Hematopoietic multipotent progenitor cell treated with erythropoietin and hydrocortisone succinate and interleukin-3 and kit ligand, for 4 days (in vitro differentiated cells): ENCODE results near the gene ZNF423.

Source experiments
- DNase-seq: peaks from one replicate; pipeline ENCODE4 v3.0.0-alpha.2; 2015

Gene ZNF423

GRCh38 chr16:49716339-49716934 is 139.5 kb downstream of the ZNF423 start:
- DNase-seq: no peak

- DNase-seq: no peak
These were observed 142.1 kb downstream of the ZNF423 start for GRCh38 chr16:49713770-49714169.

DNA sequence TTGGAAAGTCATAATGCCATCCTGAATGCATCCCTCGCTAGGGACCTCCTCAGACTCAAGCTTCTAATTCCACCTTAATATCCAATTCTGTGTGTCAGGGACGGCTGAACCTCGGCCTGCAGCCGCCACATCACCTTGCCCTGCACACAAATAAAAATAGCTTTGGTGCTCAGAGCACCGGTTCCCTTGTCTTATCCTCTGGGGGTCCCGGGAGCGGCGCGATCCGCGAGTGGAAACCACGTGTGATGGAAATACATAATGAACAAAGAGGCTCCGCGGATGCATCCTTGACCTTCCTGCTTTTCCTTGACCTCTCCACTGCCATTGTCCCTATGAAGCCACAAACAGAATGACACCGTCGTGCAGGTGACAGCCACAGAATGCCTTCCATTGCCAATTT is 143.4 kb downstream of the ZNF423 start:
- DNase-seq: no peak

DNA sequence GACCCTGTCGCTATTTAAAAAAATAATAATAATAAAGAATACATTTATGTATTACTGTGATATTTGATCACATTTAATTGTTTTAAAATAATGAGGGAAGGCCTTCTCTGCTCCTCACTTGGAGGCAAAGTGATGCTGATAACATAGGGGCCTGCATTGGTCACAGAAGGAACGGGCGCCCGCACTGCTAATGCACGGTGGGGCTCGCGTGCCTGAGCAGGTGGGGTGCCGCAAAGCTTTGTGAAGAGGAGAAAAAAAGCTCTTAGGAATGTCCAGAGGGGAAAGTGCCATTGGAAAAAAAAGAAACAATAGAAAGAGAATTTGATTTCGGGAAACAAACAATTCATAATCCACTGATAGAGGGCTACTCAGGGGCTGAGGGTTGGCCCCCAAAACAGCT is 143.8 kb downstream of the ZNF423 start:
- no peak for DNase-seq

- DNase-seq: no peak
These were observed 146.9 kb downstream of the ZNF423 start for GRCh38 chr16:49709057-49709456.

GRCh38 chr16:49708491-49708890 is 147.4 kb downstream of the ZNF423 start:
- DNase-seq: no peak

- no peak for DNase-seq
These were observed 149.1 kb downstream of the ZNF423 start for GRCh38 chr16:49706620-49707355.

GRCh38 chr16:49704586-49705155 is 151.2 kb downstream of the ZNF423 start:
- peak; percentile 21 for DNase-seq

- DNase-seq: no peak
These were observed 152.4 kb downstream of the ZNF423 start for GRCh38 chr16:49703483-49703882.

DNA sequence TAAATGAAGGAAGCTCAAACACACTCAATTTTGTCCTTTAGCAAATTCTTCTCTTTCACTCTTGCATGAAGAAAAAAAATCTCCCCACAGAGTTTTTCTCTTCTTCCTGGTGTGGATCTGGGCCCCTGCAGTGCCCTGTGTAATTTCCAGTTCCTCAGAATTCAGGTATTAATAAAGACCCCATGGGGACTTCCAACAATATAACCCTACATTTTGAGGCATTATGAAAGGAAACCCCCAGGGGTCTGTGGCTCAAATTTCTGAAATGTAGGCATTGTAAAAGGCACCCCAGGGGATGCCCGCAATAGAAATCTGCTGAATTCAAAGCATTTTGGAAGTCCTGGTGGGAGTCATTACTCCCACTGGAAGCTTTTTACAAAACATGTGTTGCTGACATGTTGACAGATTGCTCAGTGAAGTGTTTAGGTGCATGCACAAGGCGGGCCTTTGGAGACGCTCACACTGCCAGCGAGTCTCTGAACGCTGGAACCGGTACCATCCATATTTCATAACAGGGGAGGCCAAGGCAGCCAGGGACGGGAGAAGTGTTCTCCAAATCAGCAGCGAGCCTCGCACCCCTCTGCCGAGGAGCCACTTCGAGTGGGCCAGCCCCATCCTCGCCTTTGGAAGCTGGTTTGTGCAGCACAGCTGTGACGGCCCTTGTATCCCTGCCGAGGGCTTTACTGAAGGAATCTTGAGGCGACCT is 154.0 kb downstream of the ZNF423 start:
- no peak for DNase-seq

GRCh38 chr16:49701065-49701685 is 154.7 kb downstream of the ZNF423 start:
- DNase-seq: no peak

DNA sequence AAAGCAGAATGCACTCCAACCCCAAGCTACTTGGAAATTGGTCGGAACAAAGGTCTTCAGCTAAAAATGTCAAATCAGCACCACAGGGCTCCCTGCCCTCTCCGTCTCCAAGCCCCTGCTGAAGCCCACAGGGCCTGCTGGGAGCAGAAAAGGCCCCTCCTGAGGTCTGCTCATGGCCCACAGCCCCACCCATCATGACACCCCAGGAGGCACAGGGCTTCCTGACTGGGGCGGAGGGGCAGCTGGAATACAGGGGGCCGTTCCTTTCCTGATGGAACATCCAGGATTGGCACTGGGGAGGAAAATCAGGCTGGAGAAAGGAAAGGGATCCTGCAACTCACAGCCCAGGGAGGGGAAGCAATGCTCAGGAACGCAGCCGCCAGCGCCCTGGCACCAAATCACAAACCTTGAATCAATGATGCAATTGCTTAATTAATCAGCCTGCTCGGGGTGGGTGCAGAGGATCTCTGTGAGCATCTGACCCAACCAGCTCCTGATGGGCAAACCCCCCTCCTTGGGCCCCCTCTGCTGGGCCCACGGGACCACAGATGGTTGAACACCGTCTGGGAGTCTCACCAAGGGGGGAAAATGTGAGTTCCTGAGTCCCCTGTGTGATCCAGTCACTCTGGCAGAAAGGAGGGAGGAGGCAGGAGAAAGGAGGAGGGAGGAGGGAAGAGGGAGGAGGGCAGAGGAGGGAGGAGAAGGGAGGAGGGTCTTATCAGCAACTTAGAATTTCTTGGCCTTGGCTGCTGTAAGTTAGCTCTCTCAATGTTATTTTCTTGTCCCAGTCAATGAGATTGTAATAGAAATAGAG is 155.5 kb downstream of the ZNF423 start:
- peak; percentile 9 for DNase-seq

GRCh38 chr16:49699841-49700175 is 156.1 kb downstream of the ZNF423 start:
- no peak for DNase-seq

DNA sequence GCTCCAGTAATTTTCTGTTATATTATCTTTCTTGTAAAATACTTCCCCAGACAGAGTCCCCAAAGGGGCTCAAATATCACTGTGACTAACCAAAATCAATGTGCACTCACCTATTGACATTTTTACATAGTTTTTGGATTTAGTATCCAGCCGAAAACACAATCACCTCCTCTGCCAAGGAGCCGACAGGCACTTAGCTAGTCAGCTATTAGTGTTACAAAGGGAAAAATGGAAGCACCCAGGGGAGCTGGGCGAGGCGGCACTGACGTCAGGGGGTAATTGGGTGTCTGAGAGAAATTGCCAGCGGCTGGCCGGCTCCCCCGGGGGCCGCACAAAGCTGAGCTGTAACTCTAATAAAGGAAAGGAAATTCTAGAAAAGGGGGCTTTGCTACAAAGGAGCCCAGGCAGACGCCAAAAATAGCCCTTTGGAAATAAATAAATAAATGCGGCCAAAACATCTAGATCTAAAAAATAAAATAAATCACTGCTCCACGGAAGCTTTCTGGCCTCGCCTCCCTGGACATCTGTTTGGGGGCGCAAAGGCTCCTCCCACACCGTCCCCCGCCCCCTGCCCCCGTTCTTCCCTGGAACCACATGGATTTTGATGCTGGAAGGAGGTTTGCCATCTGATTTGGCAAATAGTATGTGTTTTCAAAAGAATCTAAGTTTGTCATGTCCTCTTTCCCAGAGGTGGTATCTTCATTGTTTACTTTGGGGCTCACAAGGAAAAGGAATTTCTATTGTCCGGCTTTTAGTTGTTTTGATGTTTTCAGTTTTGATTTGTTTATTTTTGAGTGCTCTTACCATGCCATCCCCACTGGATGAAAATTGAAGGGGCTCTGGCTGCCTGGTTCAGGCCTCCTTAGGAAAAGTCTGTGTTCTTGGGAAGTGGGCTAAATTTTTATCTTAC is 156.7 kb downstream of the ZNF423 start:
- no peak for DNase-seq

DNA sequence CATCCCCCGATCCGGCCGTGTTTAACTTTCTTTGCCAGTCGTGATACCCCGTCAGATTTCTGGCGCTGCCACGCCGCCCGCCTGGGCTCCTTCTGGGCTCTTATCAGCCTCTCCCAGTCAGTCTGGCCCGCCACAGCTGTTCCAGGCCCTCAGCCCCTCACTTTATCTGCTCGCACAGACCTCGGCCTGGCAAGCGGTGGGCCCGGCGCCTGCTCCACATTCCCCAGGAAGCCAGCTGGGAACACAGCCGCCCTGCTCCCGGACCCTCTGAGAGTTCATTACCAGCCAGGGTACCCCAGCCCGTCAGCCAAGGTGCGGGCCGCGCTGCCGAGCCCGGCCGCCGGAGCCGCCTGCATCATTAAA is 157.5 kb downstream of the ZNF423 start:
- peak; percentile 94 for DNase-seq

DNA sequence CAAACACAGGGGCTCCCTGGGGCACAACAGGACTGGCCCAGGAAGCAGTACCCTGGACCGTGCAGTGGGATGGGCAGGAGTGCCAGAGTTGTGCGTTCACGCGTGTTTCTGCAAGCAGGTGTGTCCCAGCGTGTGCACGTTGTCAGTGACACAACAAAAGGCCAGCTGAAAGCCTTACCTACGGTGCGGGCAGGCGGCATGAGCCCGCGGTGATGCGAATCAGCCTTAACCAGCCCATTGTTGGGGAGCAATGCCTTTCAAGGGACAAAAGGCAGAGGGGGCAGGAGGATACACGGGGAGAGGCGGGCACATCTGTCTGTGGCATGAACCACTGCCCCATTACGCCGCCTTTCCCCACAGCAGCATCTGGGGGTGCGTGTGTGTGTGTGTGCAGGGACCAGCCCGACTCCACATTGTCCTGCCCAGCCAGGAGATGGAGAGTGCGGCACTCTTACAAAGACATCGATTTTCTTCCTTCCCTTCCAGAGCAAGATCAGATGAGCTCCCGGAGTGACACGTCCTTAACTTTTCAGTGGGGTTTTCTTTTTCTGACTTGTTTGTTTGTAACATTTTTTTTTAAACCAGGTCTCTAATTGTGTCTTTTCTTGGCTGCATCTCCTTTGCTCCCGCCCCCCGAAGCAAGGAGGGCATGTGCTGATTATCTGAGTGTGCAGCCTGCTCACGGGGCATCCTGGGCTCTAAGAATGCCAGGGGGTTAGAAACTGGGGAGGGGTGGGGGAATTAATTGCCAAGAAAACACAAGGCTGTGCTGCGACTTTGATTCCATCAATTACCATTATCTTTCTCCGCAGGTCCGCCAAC is 158.1 kb downstream of the ZNF423 start:
- no peak for DNase-seq

DNA sequence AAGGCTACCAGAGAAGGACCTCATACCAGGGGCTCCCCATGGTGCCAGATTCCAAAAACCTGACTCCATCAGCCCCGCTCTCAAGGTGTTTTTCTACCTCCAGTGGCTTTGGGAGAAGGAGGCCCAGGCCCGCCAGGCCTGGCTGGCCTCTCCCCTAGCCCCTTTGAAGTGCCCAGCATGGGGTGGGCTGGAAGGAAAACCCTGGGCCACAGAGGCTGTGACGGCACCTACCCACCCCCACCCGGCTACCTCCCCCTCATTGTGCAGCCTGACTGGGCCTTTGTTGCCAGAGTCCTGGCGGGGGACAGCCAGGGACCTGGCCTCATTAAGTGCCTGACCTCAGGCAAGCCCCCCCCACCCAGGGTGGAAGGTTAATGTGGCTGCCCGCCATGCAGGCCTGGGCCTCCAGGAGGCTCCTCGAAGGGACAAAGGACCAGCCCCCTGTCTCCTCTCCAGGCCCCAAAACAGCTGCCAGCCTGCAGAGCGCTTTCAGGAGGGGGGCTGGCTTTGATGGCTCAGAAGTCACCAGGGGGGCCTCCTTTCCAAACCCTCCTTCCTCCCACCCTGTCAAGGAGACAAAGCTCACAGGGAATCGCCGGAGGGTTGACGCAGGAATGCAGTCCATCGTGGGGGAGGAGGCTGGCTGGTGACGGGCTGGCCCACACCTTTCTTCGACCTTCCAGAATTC is 159.4 kb downstream of the ZNF423 start:
- DNase-seq: no peak

GRCh38 chr16:49695782-49696413 is 160.0 kb downstream of the ZNF423 start:
- no peak for DNase-seq

DNA sequence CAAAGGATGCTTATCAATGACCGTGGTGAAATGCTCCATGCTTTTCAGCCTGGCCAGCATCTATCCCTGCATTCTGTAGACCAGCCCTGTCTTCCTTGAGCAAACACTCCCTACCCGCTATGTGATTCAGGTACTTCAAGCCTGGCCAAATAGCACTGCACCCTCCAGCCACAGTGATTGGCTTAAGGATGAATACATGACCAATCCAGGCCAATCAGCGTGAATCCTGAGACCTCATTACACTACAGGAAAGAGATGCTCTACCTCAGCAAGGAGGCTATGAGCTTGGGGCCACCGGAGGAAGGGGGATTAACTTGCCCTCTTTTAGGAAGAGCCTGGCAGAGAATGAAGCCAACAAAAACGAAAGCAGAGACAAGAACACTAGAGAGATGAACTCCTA is 162.5 kb downstream of the ZNF423 start:
- no peak for DNase-seq

DNA sequence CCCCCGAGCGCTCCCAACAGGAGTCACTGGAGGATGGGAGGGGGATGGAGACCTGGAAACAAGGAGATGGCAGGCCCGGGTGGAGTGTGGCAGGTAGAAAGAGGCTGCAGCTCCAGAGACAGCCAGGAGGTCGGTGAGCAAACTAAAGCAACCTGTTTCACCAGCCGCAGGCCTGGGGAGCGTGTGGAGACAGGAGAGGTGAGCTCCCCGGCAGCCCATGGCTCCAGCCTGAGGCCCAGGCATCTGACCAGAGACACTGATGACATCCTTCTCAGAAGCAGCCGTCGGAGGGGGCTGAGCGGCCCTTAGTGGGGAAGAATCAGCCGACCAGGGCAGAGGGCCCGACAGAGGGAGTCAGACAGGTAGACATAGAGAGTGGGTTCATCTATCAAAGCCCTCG is 165.1 kb downstream of the ZNF423 start:
- DNase-seq: no peak
